AG09319 (cell line): Measurements from ENCODE around the gene ARF6.
"Not testable (repeated sequence)": the region's sequence is repeated elsewhere in the genome, so short reads cannot be mapped to it uniquely, and the experiment has no call there.

Source experiments
- DNase-seq: peaks from one replicate; pipeline ENCODE4 v3.0.0-alpha.2; 2010; ENCODE audit warnings: low read depth; ENCODE audit errors: extremely low read depth
- TF ChIP-seq, protein P1 (sequence below): IDR thresholded peaks from 2 replicates; pipeline ENCODE4 v1.5.1; 2011; ENCODE audit warnings: low read depth, mild to moderate bottlenecking, inconsistent platforms, low read length, moderate library complexity

The ARF6 gene

DNA sequence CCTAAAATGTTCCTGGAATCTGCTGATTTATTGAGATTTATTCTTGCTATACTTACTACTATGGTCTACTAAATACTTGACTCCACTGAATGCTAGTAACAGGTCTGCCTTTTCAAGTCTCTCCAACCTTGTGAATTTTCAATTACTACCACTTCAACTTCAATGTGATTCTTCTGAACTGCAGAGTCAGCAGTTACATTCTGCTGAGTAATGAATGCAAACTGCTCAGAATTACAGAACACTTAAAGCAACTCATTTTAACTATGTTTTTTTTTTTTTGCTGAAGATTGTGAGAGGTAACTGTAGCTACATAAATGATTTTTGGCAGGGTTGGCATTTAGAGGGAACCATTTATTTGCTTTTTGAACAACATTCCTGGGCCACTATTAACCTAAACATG, 41.8 kb downstream of the ARF6 start:
- TF ChIP-seq, protein P1, sequence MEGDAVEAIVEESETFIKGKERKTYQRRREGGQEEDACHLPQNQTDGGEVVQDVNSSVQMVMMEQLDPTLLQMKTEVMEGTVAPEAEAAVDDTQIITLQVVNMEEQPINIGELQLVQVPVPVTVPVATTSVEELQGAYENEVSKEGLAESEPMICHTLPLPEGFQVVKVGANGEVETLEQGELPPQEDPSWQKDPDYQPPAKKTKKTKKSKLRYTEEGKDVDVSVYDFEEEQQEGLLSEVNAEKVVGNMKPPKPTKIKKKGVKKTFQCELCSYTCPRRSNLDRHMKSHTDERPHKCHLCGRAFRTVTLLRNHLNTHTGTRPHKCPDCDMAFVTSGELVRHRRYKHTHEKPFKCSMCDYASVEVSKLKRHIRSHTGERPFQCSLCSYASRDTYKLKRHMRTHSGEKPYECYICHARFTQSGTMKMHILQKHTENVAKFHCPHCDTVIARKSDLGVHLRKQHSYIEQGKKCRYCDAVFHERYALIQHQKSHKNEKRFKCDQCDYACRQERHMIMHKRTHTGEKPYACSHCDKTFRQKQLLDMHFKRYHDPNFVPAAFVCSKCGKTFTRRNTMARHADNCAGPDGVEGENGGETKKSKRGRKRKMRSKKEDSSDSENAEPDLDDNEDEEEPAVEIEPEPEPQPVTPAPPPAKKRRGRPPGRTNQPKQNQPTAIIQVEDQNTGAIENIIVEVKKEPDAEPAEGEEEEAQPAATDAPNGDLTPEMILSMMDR = no peak
- no peak for DNase-seq

DNA sequence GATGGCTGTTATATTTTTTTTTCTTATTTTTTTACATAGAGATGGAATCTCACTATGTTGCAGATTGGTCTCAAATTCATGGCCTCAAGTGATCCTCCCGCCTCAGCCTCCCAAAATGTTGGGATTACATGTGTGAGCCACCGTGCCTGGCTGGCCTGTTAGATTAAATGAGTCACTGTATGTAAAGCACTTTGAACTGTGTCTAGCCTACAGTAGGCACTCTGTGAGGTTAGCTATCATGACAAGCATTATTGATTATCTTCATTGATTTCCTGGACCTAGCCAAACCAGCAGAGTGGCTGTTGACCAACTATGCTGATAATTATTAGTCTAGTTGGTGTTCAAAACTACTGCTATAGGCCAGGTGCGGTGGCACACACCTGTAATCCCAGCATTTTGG, 42.6 kb downstream of the ARF6 start:
- DNase-seq = no peak
- TF ChIP-seq, protein P1 = no peak

DNA sequence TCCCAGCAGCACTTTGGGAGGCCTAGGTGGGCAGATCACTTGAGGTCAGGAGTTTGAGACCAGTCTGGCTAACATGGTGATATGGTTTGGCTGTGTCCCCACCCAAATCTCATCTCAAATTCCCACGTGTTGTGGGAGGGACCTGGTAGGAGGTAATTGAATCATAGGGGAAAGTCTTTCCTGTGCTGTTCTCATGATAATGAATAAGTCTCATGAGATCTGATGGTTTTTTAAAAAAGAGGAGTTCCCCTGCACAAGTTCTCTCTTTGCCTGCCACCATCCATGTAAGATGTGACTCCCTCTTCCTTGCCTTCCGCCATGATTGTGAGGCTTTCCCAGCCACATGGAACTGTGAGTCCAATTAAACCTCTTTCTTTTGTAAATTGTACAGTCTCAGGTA, 43.4 kb downstream of the ARF6 start:
- not testable (repeated sequence) for DNase-seq

DNA sequence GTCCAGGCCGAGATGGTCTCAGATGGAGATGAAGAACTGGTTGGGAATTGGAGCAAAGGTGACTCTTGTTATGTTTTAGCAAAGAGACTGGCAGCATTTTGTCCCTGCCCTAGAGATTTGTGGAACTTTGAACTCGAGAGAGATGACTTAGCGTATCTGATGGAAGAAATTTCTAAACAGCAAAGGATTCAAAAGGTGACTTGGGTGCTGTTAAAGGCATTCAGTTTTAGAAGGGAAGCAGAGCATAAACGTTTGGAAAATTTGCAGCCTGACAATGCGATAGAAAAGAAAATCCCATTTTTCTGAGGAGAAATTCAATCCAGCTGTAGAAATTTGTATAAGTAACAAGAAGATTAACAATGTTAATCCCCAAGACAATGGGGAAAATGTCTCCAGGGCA, 44.0 kb downstream of the ARF6 start:
- not testable (repeated sequence) for DNase-seq

DNA sequence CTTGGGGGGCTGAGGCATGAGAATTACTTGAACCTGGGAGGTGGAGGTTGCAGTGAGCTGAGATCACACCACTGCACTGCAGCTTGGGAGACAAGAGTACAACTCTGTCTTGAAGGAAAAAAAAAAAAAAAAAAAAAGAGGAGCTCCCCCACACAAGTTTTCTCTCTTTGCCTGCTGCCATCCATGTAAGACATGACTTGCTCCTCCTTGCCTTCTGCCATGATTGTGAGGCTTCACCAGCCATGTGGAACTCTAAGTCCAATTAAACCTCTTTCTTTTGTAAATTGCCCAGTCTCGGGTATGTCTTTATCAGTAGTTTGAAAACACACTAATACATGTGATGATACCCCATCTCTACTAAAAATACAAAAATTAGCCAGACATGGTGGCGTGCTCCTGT, 46.3 kb downstream of the ARF6 start:
- DNase-seq = not testable (repeated sequence)

DNA sequence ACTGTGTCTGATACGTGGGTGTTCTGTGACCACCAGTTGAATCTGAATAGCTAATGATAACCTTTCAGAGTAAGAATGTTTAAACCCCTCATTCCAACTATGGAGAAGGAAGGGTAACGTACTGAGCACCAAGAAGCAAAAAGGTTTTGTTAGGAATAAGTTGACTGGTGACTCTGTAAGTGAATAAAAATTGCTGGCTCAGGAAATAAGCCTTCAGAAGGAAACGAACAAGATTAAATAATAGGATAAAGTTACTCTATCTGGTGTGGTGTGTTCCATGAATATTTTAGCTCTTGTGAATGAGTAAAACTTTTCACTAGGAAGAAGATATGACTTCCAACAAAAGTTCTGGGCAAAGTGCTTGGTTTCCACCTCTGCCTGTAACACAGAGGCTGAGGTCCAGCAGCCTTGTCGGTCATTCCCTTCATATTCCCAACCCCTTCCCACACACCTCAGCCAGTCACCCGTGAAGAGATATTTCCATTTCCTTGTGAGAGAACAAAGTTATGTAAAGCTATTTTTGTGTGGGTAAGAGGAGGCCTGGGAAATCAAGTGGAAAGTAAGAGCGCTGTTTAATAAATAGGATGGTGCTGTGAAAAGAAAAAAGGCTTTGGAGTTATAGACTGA, 47.1 kb downstream of the ARF6 start:
- no peak for DNase-seq
- TF ChIP-seq, protein P1 = no peak

DNA sequence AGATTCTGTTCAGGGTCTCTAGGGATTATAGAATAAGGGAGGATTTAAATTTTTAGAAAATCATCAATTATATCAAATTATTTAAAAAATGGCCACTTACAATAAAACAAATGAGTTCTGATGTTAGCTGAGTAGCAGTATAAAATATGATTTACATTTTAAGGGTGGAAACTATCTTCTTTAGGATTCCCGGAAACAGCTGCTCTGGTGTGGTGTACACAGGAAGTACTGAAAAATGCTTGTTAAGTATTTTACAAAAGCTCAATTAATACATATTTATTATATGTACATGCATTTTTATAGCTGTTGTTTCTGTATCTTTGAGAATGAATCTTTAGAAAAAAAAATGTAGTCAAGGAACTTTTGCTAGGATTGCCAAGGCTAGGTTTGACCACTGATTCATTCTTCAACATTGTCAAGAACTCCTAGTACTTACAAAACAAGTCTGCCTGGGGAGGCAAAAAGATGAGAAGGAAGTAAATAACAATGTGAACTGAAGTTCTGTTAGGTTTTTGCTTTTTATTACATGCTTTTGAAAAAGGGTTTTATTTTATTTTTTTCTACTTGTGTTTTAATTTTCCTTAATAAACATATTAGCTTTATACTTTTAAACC, 48.0 kb downstream of the ARF6 start:
- TF ChIP-seq, protein P1 = no peak
- no peak for DNase-seq

DNA sequence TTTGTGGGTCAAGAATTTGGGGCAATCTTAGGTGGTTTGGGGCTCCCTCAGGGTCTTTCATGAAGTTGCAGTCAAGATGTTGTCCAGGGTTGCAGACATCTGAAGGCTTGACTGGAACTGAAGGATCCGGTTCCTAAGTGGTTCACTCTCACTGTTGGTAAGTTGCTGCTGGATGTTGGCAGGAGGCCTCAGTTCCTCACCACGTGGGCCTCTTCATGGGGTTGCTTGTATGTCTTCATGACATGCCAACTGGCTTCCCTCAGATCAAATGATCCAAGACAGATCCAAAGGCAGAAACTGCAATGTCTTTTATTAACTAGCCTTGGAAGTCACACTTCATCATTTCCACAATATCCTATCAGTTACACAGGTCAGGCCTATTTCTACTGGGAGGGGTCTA, 49.2 kb downstream of the ARF6 start:
- DNase-seq = no peak
- TF ChIP-seq, protein P1 = no peak

DNA sequence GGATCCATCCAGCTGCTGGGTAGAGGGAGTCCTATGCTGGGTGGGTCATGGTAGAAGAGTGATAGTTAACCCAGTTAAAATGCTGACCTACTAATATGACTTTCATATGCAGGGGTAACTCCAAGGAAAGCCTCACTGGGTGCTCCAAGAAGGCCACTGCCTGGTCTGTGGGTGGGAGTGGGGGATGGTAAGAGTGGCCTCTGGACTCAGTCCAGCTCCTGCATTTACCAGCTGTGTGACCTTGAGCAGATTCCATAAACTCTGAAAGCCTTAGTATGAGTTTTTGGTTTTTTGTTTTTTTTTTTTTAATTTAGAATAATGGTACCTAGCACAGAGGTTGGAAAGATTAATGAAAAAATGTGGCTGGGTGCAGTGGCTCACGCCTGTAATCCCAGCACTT, 51.6 kb downstream of the ARF6 start:
- no peak for DNase-seq
- TF ChIP-seq, protein P1 = no peak
